OCI-LY7 (cell line): Measurements from ENCODE around the gene STRBP. TPM values are rescaled to one million over a fixed set of nuclear protein-coding genes. Genes with fewer than 3 reads are reported as not detected.

Experiments used
- BruUV-seq: library from RNA; stranded (reverse); fragments of 400-500 nt; replicated peaks from 2 replicates; lab custom pipeline; 2021; lab: Mats Ljungman, UMichigan
- CTCF ChIA-PET: fragments of 300-600 bp; sonication (Branson Sonifier 250); formaldehyde crosslinking; loops from one replicate; lab custom pipeline; 2022; ENCODE audit warnings: antibody characterized with exemption; ENCODE audit not compliant: unreplicated experiment; lab: Charles Lee
- POLR2A ChIA-PET: fragments of 300-600 bp; sonication (Branson Sonifier 250); formaldehyde crosslinking; loops from one replicate; lab custom pipeline; 2022; ENCODE audit warnings: antibody characterized with exemption; lab: Charles Lee
- DNase-seq: peaks from one replicate; pipeline ENCODE4 v3.0.0-alpha.2; 2015; ENCODE audit warnings: low spot score
- H2AFZ ChIP-seq: fragments of 200-600 bp; sonication (generic), shearing (Covaris generic); 2 replicates; pipeline ENCODE4 v1.6.1; 2014; ENCODE audit warnings: mild to moderate bottlenecking, antibody characterized with exemption, low read length, moderate library complexity
- H3K27ac ChIP-seq: fragments of 200-600 bp; sonication (generic); 2 replicates; pipeline ENCODE4 v1.5.1; 2014; ENCODE audit warnings: mixed run types, low read depth, mild to moderate bottlenecking, moderate library complexity, low read length, inconsistent platforms; ENCODE audit not compliant: poor library complexity, severe bottlenecking
- H3K36me3 ChIP-seq: fragments of 200-600 bp; sonication (generic); 2 replicates; pipeline ENCODE4 v1.6.1; 2014; ENCODE audit warnings: mild to moderate bottlenecking, antibody characterized with exemption, low read length, moderate library complexity, mixed read lengths; ENCODE audit not compliant: insufficient read depth
- H3K4me1 ChIP-seq: fragments of 200-600 bp; sonication (generic); 2 replicates; pipeline ENCODE4 v1.5.1; 2014; ENCODE audit warnings: mild to moderate bottlenecking, low read length; ENCODE audit not compliant: insufficient read depth, poor library complexity, severe bottlenecking
- H3K4me2 ChIP-seq: fragments of 200-600 bp; sonication (generic); 2 replicates; pipeline ENCODE4 v1.6.1; 2014; ENCODE audit warnings: mild to moderate bottlenecking, low read length
- H3K4me3 ChIP-seq: fragments of 200-600 bp; sonication (generic); 2 replicates; pipeline ENCODE4 v1.5.1; 2014; ENCODE audit warnings: mild to moderate bottlenecking, low read depth, low read length; ENCODE audit not compliant: poor library complexity, severe bottlenecking
- H3K79me2 ChIP-seq: fragments of 200-600 bp; sonication (generic); 2 replicates; pipeline ENCODE4 v1.6.1; 2016; ENCODE audit warnings: low read depth, mild to moderate bottlenecking, low read length, moderate library complexity, mixed read lengths; ENCODE audit not compliant: insufficient read depth
- H3K9me2 ChIP-seq: fragments of 200-600 bp; sonication (generic); 2 replicates; pipeline ENCODE4 v1.6.1; 2016; ENCODE audit warnings: mild to moderate bottlenecking, low read length, mixed read lengths; ENCODE audit not compliant: insufficient read depth
- H3K9me3 ChIP-seq: fragments of 200-600 bp; sonication (generic); 2 replicates; pipeline ENCODE4 v1.6.1; 2014; ENCODE audit warnings: mild to moderate bottlenecking, mixed run types, low read length, mixed read lengths
- H4K20me1 ChIP-seq: fragments of 200-600 bp; sonication (generic); 2 replicates; pipeline ENCODE4 v1.6.1; 2014; ENCODE audit warnings: mild to moderate bottlenecking, antibody characterized with exemption, low read length, moderate library complexity, mixed read lengths; ENCODE audit not compliant: insufficient read depth
- CTCF ChIP-seq: fragments of 200-600 bp; sonication (generic); conservative IDR thresholded peaks from 2 replicates; pipeline ENCODE4 v1.5.1; 2014; ENCODE audit warnings: mild to moderate bottlenecking, antibody characterized with exemption, low read length, moderate library complexity, mixed read lengths
- EZH2phosphoT487 ChIP-seq: fragments of 200-600 bp; sonication (generic); IDR thresholded peaks from 2 replicates; pipeline ENCODE4 v1.6.1; 2018; ENCODE audit warnings: low read depth, borderline replicate concordance, mild to moderate bottlenecking, mixed run types, antibody characterized with exemption, low read length, moderate library complexity, mixed read lengths
- intact Hi-C: fragments of 100-400 bp; cut with micrococcal nuclease; formaldehyde crosslinking; loops from one replicate; pipeline ENCODE4 v1.10.0; 2022; ENCODE audit not compliant: unreplicated experiment
- total RNA-seq, 2 experiments: library from RNA; depleted of rRNA in 1 of 2; stranded (reverse); fragments of >200 nt in 1 of 2; shearing (Covaris generic) in 1 of 2; gene quantifications; 2 replicates each; pipeline ENCODE4 v1.2.3, GENCODE V29; 2014 to 2022

Gene STRBP
- total RNA-seq, 2 experiments from 2014 or later, result 82.8 to 179 TPM

GRCh38 chr9:123196124-123196523, 72.3 kb downstream of the STRBP start:
- H3K4me2 ChIP-seq, result no peak overlapping the region
- POLR2A ChIA-PET, result interaction anchor here (0.7 to 1.0 kb wide), 2 partner anchors 12 to 74 kb away, joined by 3 to 7 read pairs; no protein-coding TSS in a partner anchor
- H3K9me3 ChIP-seq, result no peaks in the 10 kb centered on the region
- peaks cover 7% of the 10 kb centered on the region; the same call in 1 of the 2 replicates for H3K36me3 ChIP-seq
- H4K20me1 ChIP-seq, result no peaks in the 10 kb centered on the region
- H3K4me1 ChIP-seq, result peaks cover 15% of the 10 kb centered on the region
- no peak for TF ChIP-seq EZH2phosphoT487
- no peak for TF ChIP-seq CTCF
- no peaks in the 10 kb centered on the region for H3K9me2 ChIP-seq
- no peak for DNase-seq
- no peak overlapping the region for H3K27ac ChIP-seq
- peaks cover 23% of the 10 kb centered on the region; the same call in 1 of the 2 replicates for H3K79me2 ChIP-seq
- BruUV-seq, result no TSS peak
- CTCF ChIA-PET, result no interaction called here
- intact Hi-C loops, result no loop called here
- H3K4me3 ChIP-seq, result no peak overlapping the region
- H2AFZ ChIP-seq, result no peak overlapping the region

GRCh38 chr9:123194023-123194422, 74.4 kb downstream of the STRBP start:
- peak overlapping the region; percentile 33 for H3K4me2 ChIP-seq
- peaks cover 30% of the 10 kb centered on the region; the same call in 1 of the 2 replicates for H3K79me2 ChIP-seq
- intact Hi-C loops, result no loop called here
- H3K4me3 ChIP-seq, result no peak overlapping the region
- no peaks in the 10 kb centered on the region for H3K9me2 ChIP-seq
- ChIA-PET POLR2A (no interaction called here), CTCF (no interaction called here)
- H3K36me3 ChIP-seq, result peaks cover 7% of the 10 kb centered on the region; the same call in 1 of the 2 replicates
- H2AFZ ChIP-seq, result no peak overlapping the region
- TF ChIP-seq EZH2phosphoT487, result no peak
- TF ChIP-seq CTCF, result no peak
- no peaks in the 10 kb centered on the region for H4K20me1 ChIP-seq
- no peak for DNase-seq
- H3K9me3 ChIP-seq, result no peaks in the 10 kb centered on the region
- no TSS peak for BruUV-seq
- H3K4me1 ChIP-seq, result peaks cover 14% of the 10 kb centered on the region
- no peak overlapping the region for H3K27ac ChIP-seq

- no peak overlapping the region for H2AFZ ChIP-seq
- H3K9me2 ChIP-seq, result no peaks in the 10 kb centered on the region
- peaks cover 21% of the 10 kb centered on the region for H3K4me1 ChIP-seq
- DNase-seq, result no peak
- no peaks in the 10 kb centered on the region for H4K20me1 ChIP-seq
- POLR2A ChIA-PET, result interaction anchor here (1.7 kb wide), 1 partner anchor 32 kb away, joined by 6 read pairs; no protein-coding TSS in a partner anchor
- no peaks in the 10 kb centered on the region for H3K9me3 ChIP-seq
- no peak overlapping the region for H3K27ac ChIP-seq
- CTCF ChIA-PET, result no interaction called here
- BruUV-seq, result no TSS peak
- H3K36me3 ChIP-seq, result peaks cover 7% of the 10 kb centered on the region
- no peak overlapping the region for H3K4me3 ChIP-seq
- H3K79me2 ChIP-seq, result peaks cover 41% of the 10 kb centered on the region; the same call in 1 of the 2 replicates
- TF ChIP-seq CTCF, result no peak
- TF ChIP-seq EZH2phosphoT487, result no peak
- intact Hi-C loops, result no loop called here
- no peak overlapping the region for H3K4me2 ChIP-seq
Measured at GRCh38 chr9:123191680-123192079, 76.7 kb downstream of the STRBP start.
